Loucy (cell line): ENCODE measurements around the gene PIGS.

Experiments used
- H2AFZ ChIP-seq: fragments of 200-600 bp; sonication (generic); 2 replicates; pipeline ENCODE4 v1.6.0; 2016; ENCODE audit warnings: antibody characterized with exemption, mild to moderate bottlenecking, low read length, moderate library complexity
- H3F3A ChIP-seq: fragments of 200-600 bp; 2 replicates; pipeline ENCODE4 v1.6.0; 2016; ENCODE audit warnings: antibody characterized with exemption, low read depth, mild to moderate bottlenecking
- H3K27me3 ChIP-seq: fragments of 200-600 bp; sonication (generic); 2 replicates; pipeline ENCODE4 v1.6.1; 2014; ENCODE audit warnings: low read length, mild to moderate bottlenecking; ENCODE audit not compliant: insufficient read depth, poor library complexity, severe bottlenecking
- H3K36me3 ChIP-seq: fragments of 200-600 bp; sonication (generic); 2 replicates; pipeline ENCODE4 v1.6.1; 2016; ENCODE audit warnings: low read length; ENCODE audit not compliant: insufficient read depth
- H3K4me1 ChIP-seq: fragments of 200-600 bp; sonication (generic); 2 replicates; pipeline ENCODE4 v1.5.1; 2014; ENCODE audit warnings: low read length, mild to moderate bottlenecking; ENCODE audit not compliant: insufficient read depth, poor library complexity, severe bottlenecking
- H3K4me2 ChIP-seq: fragments of 200-600 bp; sonication (generic); 2 replicates; pipeline ENCODE4 v1.6.0; 2014; ENCODE audit warnings: antibody characterized with exemption, low read length, low read depth, mild to moderate bottlenecking; ENCODE audit not compliant: poor library complexity, severe bottlenecking
- H3K4me3 ChIP-seq: fragments of 200-600 bp; sonication (generic); 2 replicates; pipeline ENCODE4 v1.5.1; 2014; ENCODE audit warnings: low read length, mild to moderate bottlenecking, mixed read lengths; ENCODE audit not compliant: poor library complexity, severe bottlenecking
- H3K79me2 ChIP-seq: fragments of 200-600 bp; sonication (generic); 2 replicates; pipeline ENCODE4 v1.6.1; 2014; ENCODE audit warnings: low read length; ENCODE audit not compliant: insufficient read depth
- H3K9ac ChIP-seq: fragments of 200-600 bp; sonication (generic); 2 replicates; pipeline ENCODE4 v1.6.0; 2014; ENCODE audit warnings: mild to moderate bottlenecking, low read depth, low read length, moderate library complexity; ENCODE audit not compliant: poor library complexity, severe bottlenecking
- H3K9me2 ChIP-seq: fragments of 200-600 bp; sonication (generic); replicated peaks from 2 replicates; pipeline ENCODE4 v1.6.1; 2016; ENCODE audit warnings: low read depth, low read length, mixed read lengths
- H3K9me3 ChIP-seq: fragments of 200-600 bp; sonication (generic); 2 replicates; pipeline ENCODE4 v1.6.1; 2014; ENCODE audit warnings: mild to moderate bottlenecking, antibody characterized with exemption, low read length, low read depth; ENCODE audit not compliant: insufficient read depth
- H4K20me1 ChIP-seq: fragments of 200-600 bp; sonication (generic); 2 replicates; pipeline ENCODE4 v1.6.0; 2014; ENCODE audit warnings: antibody characterized with exemption, low read length, mild to moderate bottlenecking; ENCODE audit not compliant: insufficient read depth, poor library complexity, severe bottlenecking
- EZH2phosphoT487 ChIP-seq: fragments of 200-600 bp; IDR thresholded peaks from 2 replicates; pipeline ENCODE4 v1.6.1; 2018; ENCODE audit warnings: antibody characterized with exemption, mild to moderate bottlenecking, moderate library complexity, borderline replicate concordance
- TF ChIP-seq, protein P1 (sequence below): fragments of 200-600 bp; sonication (generic); conservative IDR thresholded peaks from 2 replicates; pipeline ENCODE4 v1.5.1; 2014; ENCODE audit warnings: mild to moderate bottlenecking, antibody characterized with exemption, low read length

Gene PIGS

DNA sequence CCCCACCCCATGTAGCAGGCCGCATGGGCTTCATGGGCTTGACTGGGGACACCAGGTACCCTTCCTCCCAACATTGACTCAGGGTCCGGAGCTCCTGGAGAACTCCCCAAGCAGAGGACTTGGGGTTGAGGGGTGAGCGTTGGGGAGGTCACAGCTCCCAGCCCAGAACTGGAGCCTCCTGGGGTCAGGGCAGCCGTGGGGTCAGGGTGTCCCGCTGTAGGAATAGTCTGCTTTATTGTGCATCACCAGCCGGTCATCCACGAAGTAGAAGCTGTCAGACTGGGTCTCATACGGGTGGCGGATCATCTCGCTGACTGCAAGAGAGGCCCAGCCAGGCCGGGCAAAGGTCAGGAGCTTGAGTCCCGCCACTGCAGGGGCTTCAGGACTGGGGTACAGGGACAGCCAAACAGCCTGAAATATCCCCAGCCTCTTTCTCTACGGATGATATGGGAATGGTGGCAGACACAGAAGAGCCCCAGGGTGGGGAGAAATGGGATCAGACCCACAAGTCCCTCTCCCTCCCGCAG is 24.2 kb downstream of the PIGS start:
- Histone ChIP-seq H3K9ac (no peak overlapping the region), H3F3A (no peaks in the 10 kb centered on the region), H3K9me2 (no peaks in the 10 kb centered on the region), H3K79me2 (peaks cover 15% of the 10 kb centered on the region), H3K4me3 (no peak overlapping the region), H4K20me1 (peaks cover 11% of the 10 kb centered on the region), H3K9me3 (no peaks in the 10 kb centered on the region), H2AFZ (no peak overlapping the region), H3K4me2 (no peak overlapping the region), H3K27me3 (no peaks in the 10 kb centered on the region), H3K4me1 (peaks cover 37% of the 10 kb centered on the region), H3K36me3 (no peaks in the 10 kb centered on the region; the same call in 1 of the 2 replicates)
- TF ChIP-seq, protein P1, sequence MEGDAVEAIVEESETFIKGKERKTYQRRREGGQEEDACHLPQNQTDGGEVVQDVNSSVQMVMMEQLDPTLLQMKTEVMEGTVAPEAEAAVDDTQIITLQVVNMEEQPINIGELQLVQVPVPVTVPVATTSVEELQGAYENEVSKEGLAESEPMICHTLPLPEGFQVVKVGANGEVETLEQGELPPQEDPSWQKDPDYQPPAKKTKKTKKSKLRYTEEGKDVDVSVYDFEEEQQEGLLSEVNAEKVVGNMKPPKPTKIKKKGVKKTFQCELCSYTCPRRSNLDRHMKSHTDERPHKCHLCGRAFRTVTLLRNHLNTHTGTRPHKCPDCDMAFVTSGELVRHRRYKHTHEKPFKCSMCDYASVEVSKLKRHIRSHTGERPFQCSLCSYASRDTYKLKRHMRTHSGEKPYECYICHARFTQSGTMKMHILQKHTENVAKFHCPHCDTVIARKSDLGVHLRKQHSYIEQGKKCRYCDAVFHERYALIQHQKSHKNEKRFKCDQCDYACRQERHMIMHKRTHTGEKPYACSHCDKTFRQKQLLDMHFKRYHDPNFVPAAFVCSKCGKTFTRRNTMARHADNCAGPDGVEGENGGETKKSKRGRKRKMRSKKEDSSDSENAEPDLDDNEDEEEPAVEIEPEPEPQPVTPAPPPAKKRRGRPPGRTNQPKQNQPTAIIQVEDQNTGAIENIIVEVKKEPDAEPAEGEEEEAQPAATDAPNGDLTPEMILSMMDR, result no peak
- TF ChIP-seq EZH2phosphoT487, result no peak

DNA sequence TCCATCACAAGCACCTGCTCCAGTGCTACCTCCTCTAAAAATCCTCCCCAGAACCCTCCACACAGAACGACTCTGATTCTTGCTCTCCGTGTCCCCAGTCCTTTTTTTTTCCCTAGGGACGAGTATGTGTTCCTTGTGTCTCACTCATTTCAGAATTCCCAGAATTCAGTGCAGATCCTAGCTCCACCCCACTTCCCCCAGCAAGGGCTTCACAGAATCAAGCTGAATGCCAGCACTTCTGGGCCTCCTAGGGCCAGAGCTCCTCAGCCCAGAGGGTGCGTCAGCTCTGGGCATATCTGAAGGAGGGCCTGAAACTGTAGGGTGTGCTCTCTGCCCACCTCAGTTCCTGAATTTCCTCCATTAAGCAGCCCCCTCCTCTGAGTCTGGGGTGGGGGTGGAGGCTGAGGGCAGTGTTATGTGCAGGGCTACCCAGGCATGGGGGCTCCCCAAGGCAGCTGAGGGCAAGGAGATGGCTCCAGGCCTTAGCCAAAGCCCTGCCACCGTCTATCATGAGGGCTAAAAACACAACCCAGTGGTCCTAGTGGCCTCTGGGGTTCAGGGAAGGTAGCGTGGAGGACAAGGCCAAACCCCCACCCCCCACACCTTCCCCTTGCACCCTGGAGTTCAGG is 25.4 kb downstream of the PIGS start:
- no peaks in the 10 kb centered on the region for H3K9me3 ChIP-seq
- peaks cover 26% of the 10 kb centered on the region for H3K4me1 ChIP-seq
- H2AFZ ChIP-seq, result no peak overlapping the region
- no peaks in the 10 kb centered on the region; the same call in 1 of the 2 replicates for H3K36me3 ChIP-seq
- no peaks in the 10 kb centered on the region for H3K27me3 ChIP-seq
- H3K4me2 ChIP-seq, result no peak overlapping the region
- peaks cover 5% of the 10 kb centered on the region for H3K79me2 ChIP-seq
- H4K20me1 ChIP-seq, result peaks cover 3% of the 10 kb centered on the region
- no peak overlapping the region for H3K4me3 ChIP-seq
- H3F3A ChIP-seq, result no peaks in the 10 kb centered on the region
- TF ChIP-seq, protein P1, result no peak
- TF ChIP-seq EZH2phosphoT487, result no peak
- H3K9ac ChIP-seq, result no peak overlapping the region
- no peaks in the 10 kb centered on the region for H3K9me2 ChIP-seq

DNA sequence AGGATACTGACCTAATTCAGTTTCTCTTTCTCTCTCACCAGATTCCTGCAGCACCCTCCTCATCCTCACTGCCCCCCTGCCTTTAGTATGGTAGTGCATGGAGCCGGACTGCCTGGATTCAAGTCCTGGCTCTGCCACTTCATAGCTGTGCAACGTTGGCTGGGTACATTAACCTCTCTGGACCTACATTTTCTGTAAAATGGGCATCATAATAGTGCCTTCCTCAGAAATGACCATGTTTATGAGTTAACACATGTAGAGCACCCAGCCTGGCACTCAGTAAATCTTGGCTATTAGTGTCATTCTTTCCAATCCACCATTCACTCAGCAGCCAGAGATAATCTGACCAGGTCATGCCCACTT is 26.2 kb downstream of the PIGS start:
- Histone ChIP-seq H3K27me3 (no peaks in the 10 kb centered on the region), H3K4me2 (no peak overlapping the region), H3K9me3 (no peaks in the 10 kb centered on the region), H4K20me1 (no peaks in the 10 kb centered on the region), H3K36me3 (no peaks in the 10 kb centered on the region; the same call in 1 of the 2 replicates), H3K4me1 (peaks cover 18% of the 10 kb centered on the region), H2AFZ (no peak overlapping the region), H3K4me3 (no peak overlapping the region), H3K9ac (no peak overlapping the region), H3K9me2 (no peaks in the 10 kb centered on the region), H3K79me2 (peaks cover 5% of the 10 kb centered on the region; the same call in 1 of the 2 replicates), H3F3A (no peaks in the 10 kb centered on the region)
- no peak for TF ChIP-seq EZH2phosphoT487
- TF ChIP-seq, protein P1, result no peak
